Colonic mucosa (tissue), 4 donors: Measurements from ENCODE around the gene RGS21. TPM values are rescaled to one million over a fixed set of nuclear protein-coding genes. Genes with fewer than 3 reads are reported as not detected.

ENCODE experiments used
- DNase-seq: peaks from one replicate; pipeline ENCODE4 v3.0.0-alpha.2; 2020
- H3K27ac ChIP-seq: fragments of 200-600 bp; one replicate; pipeline ENCODE4 v1.8.0; 2021
- H3K27me3 ChIP-seq: fragments of 200-600 bp; one replicate; pipeline ENCODE4 v1.8.0; 2021
- H3K36me3 ChIP-seq: fragments of 200-600 bp; one replicate; pipeline ENCODE4 v1.8.0; 2021
- H3K4me1 ChIP-seq: fragments of 200-600 bp; one replicate; pipeline ENCODE4 v1.8.0; 2021; ENCODE audit warnings: mild to moderate bottlenecking
- H3K4me3 ChIP-seq: fragments of 200-600 bp; one replicate; pipeline ENCODE4 v1.8.0; 2021
- H3K9ac ChIP-seq, 2 donors: one replicate each; pipeline ENCODE4 v1.7.0; 2013; ENCODE audit warnings: control low read depth in 2 of 2, low read depth in 2 of 2, low read length in 2 of 2
- H3K9me3 ChIP-seq: fragments of 200-600 bp; one replicate; pipeline ENCODE4 v1.8.0; 2021
- CTCF ChIP-seq: fragments of 200-600 bp; IDR thresholded peaks from one replicate; pipeline ENCODE4 v1.8.0; 2022; ENCODE audit warnings: antibody characterized with exemption, mild to moderate bottlenecking
- intact Hi-C: fragments of 100-400 bp; cut with DNase I; formaldehyde crosslinking; loops from one replicate; pipeline ENCODE4 v1.14.1; 2022
- total RNA-seq, 2 donors: library from RNA; stranded (reverse); fragmentation: NEBNext Ultra II Directional in 1 of 2; extraction: Animal tissue kit (Norgen Biotek cat#: 25700) in 1 of 2; gene quantifications; one replicate each; pipeline ENCODE4 v1.2.1, GENCODE V29; 2021
- donor health status: healthy.
- donor health status: DM: no; HTN: no; CAD: no.
- donor health status: DM: no; HTN: no; CAD: no.

The RGS21 gene
- total RNA-seq, 2 donors from 2014 or later = not detected

- H3K4me3 ChIP-seq = no peak overlapping the region
- no peaks in the 10 kb centered on the region for H3K36me3 ChIP-seq
- H3K27me3 ChIP-seq = no peaks in the 10 kb centered on the region
- no peak for DNase-seq
- no peaks in the 10 kb centered on the region for H3K9me3 ChIP-seq
- no peak overlapping the region for H3K27ac ChIP-seq
- no peak for TF ChIP-seq CTCF
- no peaks in the 10 kb centered on the region for H3K4me1 ChIP-seq
- no peak overlapping the region for H3K9ac ChIP-seq
- intact Hi-C loops = no loop called here
Measured at GRCh38 chr1:192342842-192343241, 26.1 kb downstream of the RGS21 start.

GRCh38 chr1:192343344-192343743, 26.6 kb downstream of the RGS21 start:
- Histone ChIP-seq H3K9ac (no peak overlapping the region), H3K36me3 (no peaks in the 10 kb centered on the region), H3K27ac (no peak overlapping the region), H3K4me1 (no peaks in the 10 kb centered on the region), H3K4me3 (no peak overlapping the region), H3K27me3 (no peaks in the 10 kb centered on the region), H3K9me3 (no peaks in the 10 kb centered on the region)
- intact Hi-C loops = no loop called here
- no peak for TF ChIP-seq CTCF
- no peak for DNase-seq

- intact Hi-C loops = no loop called here
- Histone ChIP-seq H3K27ac (no peak overlapping the region), H3K27me3 (no peaks in the 10 kb centered on the region), H3K9ac (no peak overlapping the region), H3K9me3 (no peaks in the 10 kb centered on the region), H3K4me1 (no peaks in the 10 kb centered on the region), H3K36me3 (no peaks in the 10 kb centered on the region), H3K4me3 (no peak overlapping the region)
- no peak for DNase-seq
- TF ChIP-seq CTCF = no peak
Measured at GRCh38 chr1:192349314-192349713, 32.5 kb downstream of the RGS21 start.

GRCh38 chr1:192350356-192350755, 33.6 kb downstream of the RGS21 start:
- Histone ChIP-seq H3K4me1 (no peaks in the 10 kb centered on the region), H3K36me3 (no peaks in the 10 kb centered on the region), H3K9me3 (no peaks in the 10 kb centered on the region), H3K4me3 (no peak overlapping the region), H3K9ac (no peak overlapping the region), H3K27ac (no peak overlapping the region), H3K27me3 (no peaks in the 10 kb centered on the region)
- intact Hi-C loops = no loop called here
- no peak for TF ChIP-seq CTCF
- DNase-seq = no peak

DNA sequence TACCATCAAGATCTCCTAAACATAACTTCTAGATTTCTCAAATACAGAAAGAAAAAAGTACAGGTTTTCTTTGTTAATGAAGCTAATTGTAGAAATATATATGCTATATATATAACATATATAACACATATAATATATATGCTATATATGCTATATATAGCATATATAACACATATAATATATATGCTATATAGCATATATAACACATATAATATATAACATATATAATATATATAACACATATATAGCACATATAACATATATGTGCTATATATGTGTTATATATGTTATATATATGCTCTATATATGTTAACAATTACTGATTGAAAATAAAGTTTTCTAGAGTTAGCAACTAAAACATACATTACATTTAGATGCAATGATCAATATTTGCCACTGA, 34.8 kb downstream of the RGS21 start:
- Histone ChIP-seq H3K9ac (no peak overlapping the region), H3K4me1 (no peaks in the 10 kb centered on the region), H3K27ac (no peak overlapping the region), H3K27me3 (no peaks in the 10 kb centered on the region), H3K36me3 (no peaks in the 10 kb centered on the region), H3K9me3 (no peaks in the 10 kb centered on the region), H3K4me3 (no peak overlapping the region)
- no peak for TF ChIP-seq CTCF
- no peak for DNase-seq
- intact Hi-C loops = no loop called here

DNA sequence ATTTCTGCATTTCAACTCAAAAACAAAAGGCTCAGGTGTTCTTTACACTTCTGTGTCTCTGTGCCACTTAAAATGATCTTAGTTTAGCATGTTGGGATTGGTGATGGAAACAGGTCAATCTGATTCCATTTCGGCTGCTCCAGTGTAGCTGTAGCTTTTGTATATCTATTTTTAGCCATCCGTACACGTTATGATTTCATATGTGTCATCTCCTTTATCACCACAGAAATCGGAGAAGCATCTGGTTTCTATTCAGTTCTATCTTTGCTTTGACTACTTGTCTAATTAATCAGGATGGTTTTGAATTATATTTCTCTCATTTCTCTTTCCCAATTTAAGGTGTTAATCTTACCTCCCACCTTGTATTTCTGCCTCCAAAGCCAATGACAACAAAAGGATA, 41.1 kb downstream of the RGS21 start:
- Histone ChIP-seq H3K4me3 (no peak overlapping the region), H3K27ac (no peak overlapping the region), H3K9ac (no peak overlapping the region), H3K4me1 (no peaks in the 10 kb centered on the region), H3K36me3 (no peaks in the 10 kb centered on the region), H3K27me3 (no peaks in the 10 kb centered on the region), H3K9me3 (no peaks in the 10 kb centered on the region)
- TF ChIP-seq CTCF = no peak
- no peak for DNase-seq
- intact Hi-C loops = no loop called here
